Endothelial cell of umbilical vein (primary cell): Measurements from ENCODE around the gene HDAC4. TPM values are rescaled to one million over a fixed set of nuclear protein-coding genes. Genes with fewer than 3 reads are reported as not detected.
A peak's percentile ranks its signal among the peaks of the same experiment; 100 is the strongest.

Source experiments
- BruUV-seq: library from RNA; stranded (reverse); fragments of 400-500 nt; replicated peaks from 2 replicates; lab custom pipeline; 2021; lab: Mats Ljungman, UMichigan
- CTCF ChIA-PET: fragments of 300-600, 350-600 bp; sonication (Branson Sonifier 250); formaldehyde crosslinking; loops from one replicate; lab custom pipeline; 2021; ENCODE audit warnings: antibody characterized with exemption, inconsistent platforms; lab: Charles Lee
- POLR2A ChIA-PET: fragments of 300-600, 350-600 bp; sonication (Branson Sonifier 250); formaldehyde crosslinking; loops from one replicate; lab custom pipeline; 2021; ENCODE audit warnings: antibody characterized with exemption, inconsistent platforms; lab: Charles Lee
- DNase-seq: peaks from one replicate; pipeline ENCODE4 v3.0.0-alpha.2; 2011; ENCODE audit warnings: low read depth, low spot score
- FAIRE-seq: peaks from 2 replicates; lab custom pipeline; 2011; peaks lifted over from hg19 to GRCh38; lab: Jason Lieb, UNC
- H2AFZ ChIP-seq: 2 replicates; pipeline ENCODE4 v1.6.0; 2012; ENCODE audit warnings: low read depth, low read length, control low read depth, inconsistent platforms
- H3K27ac ChIP-seq: 2 replicates; pipeline ENCODE4 v1.5.1; 2011; ENCODE audit warnings: low read depth, mild to moderate bottlenecking, control low read depth, low read length, moderate library complexity; ENCODE audit not compliant: insufficient read depth
- H3K27me3 ChIP-seq, 2 experiments: 2 replicates each; pipeline versions ENCODE4 v1.6.0 to v1.6.1; 2011; ENCODE audit warnings: low read length in 2 of 2, mixed read lengths in 1 of 2; ENCODE audit not compliant: control insufficient read depth in 2 of 2, insufficient read depth in 2 of 2
- H3K36me3 ChIP-seq, 2 experiments: 2 replicates in 1 of 2; 3 replicates in 1 of 2; pipeline ENCODE4 v1.5.1; 2011; ENCODE audit warnings: low read length in 2 of 2, mild to moderate bottlenecking in 1 of 2, moderate library complexity in 1 of 2; ENCODE audit not compliant: control insufficient read depth in 2 of 2, insufficient read depth in 2 of 2; ENCODE audit errors: extremely low read depth in 1 of 2
- H3K4me1 ChIP-seq: 3 replicates; pipeline ENCODE4 v1.5.1; 2011; ENCODE audit warnings: mild to moderate bottlenecking, low read length; ENCODE audit not compliant: control insufficient read depth, insufficient read depth; ENCODE audit errors: extremely low read depth
- H3K4me2 ChIP-seq: 2 replicates; pipeline ENCODE4 v1.6.1; 2011; ENCODE audit warnings: low read length, control low read depth, mixed read lengths; ENCODE audit not compliant: insufficient read depth
- H3K4me3 ChIP-seq, 3 experiments: fragments of 200-600 bp in 1 of 3; sonication (generic), shearing (Covaris generic) in 1 of 3; replicated peaks in 1 of 3; 2 replicates each; pipeline ENCODE4 v1.5.1; 2011 to 2016; ENCODE audit warnings: control low read depth in 3 of 3, low read length in 3 of 3, mild to moderate bottlenecking in 2 of 3, inconsistent platforms in 1 of 3, low read depth in 1 of 3, moderate library complexity in 1 of 3; ENCODE audit not compliant: insufficient read depth in 1 of 3
- H3K79me2 ChIP-seq: 2 replicates; pipeline ENCODE4 v1.6.0; 2012; ENCODE audit warnings: low read length, inconsistent platforms; ENCODE audit not compliant: control insufficient read depth, insufficient read depth
- H3K9ac ChIP-seq: replicated peaks from 2 replicates; pipeline ENCODE3; 2011; ENCODE audit warnings: low read length, control low read depth; ENCODE audit not compliant: insufficient read depth; ENCODE audit errors: extremely low read depth
- H3K9me1 ChIP-seq: replicated peaks from 3 replicates; pipeline ENCODE4 v1.6.0; 2011; ENCODE audit warnings: mild to moderate bottlenecking, low read length; ENCODE audit not compliant: control insufficient read depth, insufficient read depth; ENCODE audit errors: extremely low read depth
- H3K9me3 ChIP-seq: replicated peaks from 2 replicates; pipeline ENCODE4 v1.5.1; 2012; ENCODE audit warnings: low read length, inconsistent platforms; ENCODE audit not compliant: control insufficient read depth, insufficient read depth
- H4K20me1 ChIP-seq: replicated peaks from 2 replicates; pipeline ENCODE3; 2011; ENCODE audit warnings: mild to moderate bottlenecking, low read length; ENCODE audit not compliant: control insufficient read depth, insufficient read depth; ENCODE audit errors: extremely low read depth
- CTCF ChIP-seq, 2 donors: IDR thresholded peaks; 1 replicate in 1 of 2; 2 replicates in 1 of 2; pipeline ENCODE4 v1.5.1; 2011; ENCODE audit warnings: low read length in 2 of 2, mild to moderate bottlenecking in 2 of 2, moderate library complexity in 2 of 2, control low read depth in 1 of 2, inconsistent platforms in 1 of 2, low read depth in 1 of 2; ENCODE audit not compliant: insufficient read depth in 1 of 2; ENCODE audit errors: extremely low read depth in 1 of 2
- EZH2 ChIP-seq: IDR thresholded peaks from 2 replicates; pipeline ENCODE4 v1.6.1; 2012; ENCODE audit warnings: borderline replicate concordance, low read depth, mild to moderate bottlenecking, moderate library complexity, low read length, inconsistent platforms; ENCODE audit not compliant: severe bottlenecking
- FOS ChIP-seq: IDR thresholded peaks from 2 replicates; pipeline ENCODE4 v1.6.1; 2011; ENCODE audit warnings: mild to moderate bottlenecking, low read length, moderate library complexity, borderline replicate concordance; ENCODE audit not compliant: insufficient read depth
- GATA2 ChIP-seq: IDR thresholded peaks from 2 replicates; pipeline ENCODE4 v1.7.0; 2011; ENCODE audit warnings: low read depth, mild to moderate bottlenecking, moderate library complexity, mixed read lengths, low read length; ENCODE audit not compliant: insufficient read length, insufficient read depth
- JUN ChIP-seq: IDR thresholded peaks from 2 replicates; pipeline ENCODE4 v1.6.1; 2011; ENCODE audit warnings: borderline replicate concordance, low read depth; ENCODE audit not compliant: insufficient read length, insufficient read depth
- MYC ChIP-seq: IDR thresholded peaks from one replicate; pipeline ENCODE4 v1.6.1; 2011; ENCODE audit warnings: mild to moderate bottlenecking, low read depth, low read length
- POLR2A ChIP-seq: IDR thresholded peaks from 2 replicates; pipeline ENCODE4 v1.6.1; 2012; ENCODE audit warnings: low read depth, mild to moderate bottlenecking, control low read depth, low read length
- POLR2AphosphoS5 ChIP-seq: IDR thresholded peaks from 2 replicates; pipeline ENCODE4 v1.6.1; 2012; ENCODE audit warnings: low read depth, mild to moderate bottlenecking, control low read depth, low read length, moderate library complexity; ENCODE audit not compliant: insufficient read depth
- dilution Hi-C: fragments of 300-500 bp; cut with MboI; formaldehyde crosslinking; loops from one replicate; pipeline ENCODE4 v1.15.0; 2019; ENCODE audit warnings: low sequenced_read_pairs; ENCODE audit not compliant: extremely low pct_ligation_motif_present
- intact Hi-C: fragments of 100-400 bp; cut with micrococcal nuclease; formaldehyde crosslinking; loops from one replicate; pipeline ENCODE4 v1.10.0; 2022
- polyA plus RNA-seq, 4 experiments: library from polyadenylated mRNA; depleted of rRNA in 3 of 4; stranded (reverse) in 3 of 4; unstranded in 1 of 4; fragments of >200 nt; gene quantifications; 2 replicates each; pipeline versions ENCODE4 v1.2.1 to v1.2.3, GENCODE V29; 2011 to 2012; ENCODE audit warnings: missing spikeins in 1 of 4
- total RNA-seq: library from RNA; stranded (reverse); gene quantifications from 2 replicates; pipeline ENCODE4 v1.2.3, GENCODE V29; 2021
- TF ChIP-seq, protein P1 (sequence below): IDR thresholded peaks from 2 replicates; pipeline ENCODE4 v1.6.1; 2011; ENCODE audit not compliant: insufficient read depth, insufficient read length

HDAC4 gene
- total and polyA plus RNA-seq, 2 donors (not counting 3 experiments of a cell fraction or from before 2014, with no cell fraction given): 13.4 to 33.0 TPM

DNA sequence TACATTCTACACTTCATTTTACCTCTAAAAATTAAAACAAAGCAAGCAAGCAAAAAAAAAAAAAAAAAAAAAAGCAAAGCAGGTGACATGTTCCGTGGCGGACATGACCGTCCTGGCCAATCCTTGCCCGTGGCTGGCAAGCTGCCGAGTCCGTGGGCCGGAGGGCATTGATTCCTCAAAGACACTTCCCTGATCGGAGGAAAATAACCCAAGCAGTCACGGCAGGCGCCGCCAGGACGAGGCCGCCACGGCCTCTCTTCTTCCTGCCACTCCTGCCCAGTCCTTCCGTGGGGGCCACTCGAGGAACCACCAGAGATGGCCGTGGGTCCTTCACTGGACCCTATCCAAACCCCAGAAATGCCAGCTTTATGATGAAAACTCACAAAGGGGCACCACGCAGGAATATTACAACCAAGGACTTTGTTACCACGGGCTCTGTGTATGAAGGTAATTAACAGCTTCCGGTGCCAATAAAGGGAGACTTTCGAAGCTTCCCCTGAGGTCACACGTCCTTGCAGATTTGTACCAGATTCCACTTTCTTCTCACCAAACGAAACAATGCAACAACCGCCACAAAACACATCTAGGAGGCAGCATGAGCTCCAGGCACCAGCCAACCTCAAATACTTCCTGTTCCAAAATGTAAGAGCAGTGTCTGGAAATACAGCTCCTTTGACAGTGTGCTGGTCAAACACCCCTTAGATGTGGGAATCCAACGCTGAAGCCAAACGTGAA is 170.3 kb downstream of the HDAC4 start:
- H3K9ac ChIP-seq: no peak overlapping the region
- no peaks in the 10 kb centered on the region for H3K36me3 ChIP-seq
- no peak overlapping the region for H3K27ac ChIP-seq
- dilution Hi-C loops (no loop called here), intact Hi-C loops (no loop called here)
- H3K4me2 ChIP-seq: no peak overlapping the region
- DNase-seq (no peak), FAIRE-seq (peak; percentile 46)
- no peaks in the 10 kb centered on the region for H3K27me3 ChIP-seq
- H3K4me1 ChIP-seq: no peaks in the 10 kb centered on the region
- no TSS peak for BruUV-seq
- CTCF ChIA-PET: no interaction called here
- no peaks in the 10 kb centered on the region for H3K9me1 ChIP-seq
- no peaks in the 10 kb centered on the region for H3K9me3 ChIP-seq
- POLR2A ChIA-PET: no interaction called here
- no peak overlapping the region for H2AFZ ChIP-seq
- TF ChIP-seq POLR2AphosphoS5 (no peak), GATA2 (no peak), POLR2A (no peak), CTCF (IDR thresholded peaks at IDR 0.05; ENCODE audit: extremely low read depth in 1 of 2, insufficient read depth in 1 of 2, low read depth in 1 of 2, low read length in 2 of 2) (no peak), EZH2 (no peak), MYC (no peak), JUN (no peak), FOS (no peak)
- TF ChIP-seq, protein P1, sequence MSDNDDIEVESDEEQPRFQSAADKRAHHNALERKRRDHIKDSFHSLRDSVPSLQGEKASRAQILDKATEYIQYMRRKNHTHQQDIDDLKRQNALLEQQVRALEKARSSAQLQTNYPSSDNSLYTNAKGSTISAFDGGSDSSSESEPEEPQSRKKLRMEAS: no peak
- H3K4me3 ChIP-seq: no peak overlapping the region
- H4K20me1 ChIP-seq: no peaks in the 10 kb centered on the region
- no peaks in the 10 kb centered on the region for H3K79me2 ChIP-seq
